Upper lobe of left lung (tissue), 4 donors: ENCODE data around the gene TADA3.

ENCODE experiments used
- CTCF ChIP-seq, 6 experiments: fragments of 450-650 bp in 4 of 6; fragments of 200-600 bp in 2 of 6; sonication (generic) in 2 of 6; IDR thresholded peaks; one replicate each; pipeline ENCODE4 v1.5.1; 2016 to 2019; ENCODE audit warnings: antibody characterized with exemption in 6 of 6
- POLR2A ChIP-seq, 4 donors: fragments of 450-650 bp; IDR thresholded peaks; one replicate each; pipeline ENCODE4 v1.5.1; 2016 to 2017; ENCODE audit warnings: antibody characterized with exemption in 4 of 4, mild to moderate bottlenecking in 2 of 4
- POLR2AphosphoS5 ChIP-seq, 2 donors: sonication (generic); formaldehyde crosslinking; IDR thresholded peaks; one replicate each; pipeline ENCODE4 v1.5.1; 2017; ENCODE audit warnings: antibody characterized with exemption in 2 of 2

GRCh38 chr3:9782770-9783169 lies 9.5 kb downstream of the TADA3 start:
- TF ChIP-seq POLR2A (IDR thresholded peaks at IDR 0.05) (no peak), POLR2AphosphoS5 (IDR thresholded peaks at IDR 0.05) (no peak), CTCF (IDR thresholded peaks at IDR 0.05) (no peak)
